ENCODE data around the gene TP53I3. TPM values are rescaled to one million over a fixed set of nuclear protein-coding genes. Genes with fewer than 3 reads are reported as not detected.

TP53I3 gene
- total RNA-seq, 1 experiment from 2014 or later, result 48.1 TPM

GRCh38 chr2:24052951-24053350 is 31.7 kb downstream of the TP53I3 start:
- H3K36me3 Mint-ChIP-seq (ENCODE audit: insufficient read depth in 1 of 3, low read depth in 3 of 3), result peaks cover 14 to 20% (median 14%) of the 10 kb centered on the region in 3 experiments; a peak in 6 of 7 replicates
- no peak overlapping the region for H4K8ac ChIP-seq (replicated peaks; ENCODE audit: insufficient read length, low read depth, low read length)
- no peak overlapping the region for H2AFZ ChIP-seq (ENCODE audit: low read length)
- H3K79me2 ChIP-seq (ENCODE audit: insufficient read depth, low read length), result no peaks in the 10 kb centered on the region
- no peaks in the 10 kb centered on the region for H3K9me3 ChIP-seq (ENCODE audit: control insufficient read depth, low read depth, low read length)
- H3K18ac ChIP-seq (ENCODE audit: insufficient read length, low read depth, low read length), result no peak overlapping the region
- H3K23me2 ChIP-seq (ENCODE audit: insufficient read length, low read depth, low read length, poor library complexity, severe bottlenecking), result peaks cover 5% of the 10 kb centered on the region
- H4K5ac ChIP-seq (ENCODE audit: insufficient read length, low read depth, low read length), result no peak overlapping the region
- WGBS (ENCODE audit: extremely low coverage, insufficient read length, low lambda C conversion rate), result no CpG with 5 or more reads among the region's 1 CpG
- no peak overlapping the region for H3K4ac ChIP-seq (ENCODE audit: low read depth, low read length)
- H2BK5ac ChIP-seq (ENCODE audit: insufficient read length, low read length), result no peak overlapping the region
- no peak overlapping the region for H2BK15ac ChIP-seq (ENCODE audit: low read depth, low read length)
- H4K91ac ChIP-seq (ENCODE audit: insufficient read length, low read depth, low read length), result no peak overlapping the region
- H3K56ac ChIP-seq (ENCODE audit: insufficient read length, low read depth, low read length), result no peak overlapping the region
- H2BK20ac ChIP-seq (ENCODE audit: low read depth, low read length, poor library complexity, severe bottlenecking), result no peak overlapping the region
- H3K27me3 ChIP-seq (ENCODE audit: insufficient read depth, low read length), result no peaks in the 10 kb centered on the region
- no peaks in the 10 kb centered on the region for H3K27me3 Mint-ChIP-seq (ENCODE audit: low read depth)
- H3T11ph ChIP-seq (ENCODE audit: low read length), result no peak overlapping the region
- H3K27ac ChIP-seq (ENCODE audit: insufficient read length, low read depth, low read length), result no peak overlapping the region
- no peak for TF ChIP-seq CTCF (conservative IDR thresholded peaks at IDR 0.05)
- H2BK120ac ChIP-seq (ENCODE audit: low read depth, low read length, poor library complexity, severe bottlenecking), result no peak overlapping the region
- H3K4me1 Mint-ChIP-seq, result peaks cover 2 to 7% of the 10 kb centered on the region in 2 experiments; a peak in 3 of 4 replicates
- no peak overlapping the region for H3K4me3 Mint-ChIP-seq
- no peak for DNase-seq
- H3K9ac ChIP-seq (ENCODE audit: extremely low read depth, insufficient read length, low read length), result no peak overlapping the region
- no peak overlapping the region for H2AK5ac ChIP-seq (ENCODE audit: insufficient read length, low read length)
- no peak overlapping the region for H3K27ac Mint-ChIP-seq
- H3K14ac ChIP-seq (ENCODE audit: insufficient read depth, low read length), result no peak overlapping the region
- no peak overlapping the region for H2BK12ac ChIP-seq (ENCODE audit: insufficient read length, low read depth, low read length)
- H3K4me2 ChIP-seq (ENCODE audit: insufficient read depth, insufficient read length, low read length), result no peak overlapping the region
- peaks cover 5% of the 10 kb centered on the region for H4K20me1 ChIP-seq (ENCODE audit: control insufficient read depth, insufficient read depth, insufficient read length)
- no peak overlapping the region for H3K23ac ChIP-seq (ENCODE audit: insufficient read length, low read depth, low read length)
- no peaks in the 10 kb centered on the region for H3K9me3 Mint-ChIP-seq
- no peaks in the 10 kb centered on the region for H3K79me1 ChIP-seq (ENCODE audit: insufficient read depth, low read depth, low read length, poor library complexity, severe bottlenecking)
- H3K4me1 ChIP-seq (ENCODE audit: insufficient read depth, low read length), result 0 out of 2 replicates have a peak, but pooled peaks cover 1% of the 10 kb centered on the region

All from H9 (cell line).